IMR-90 (cell line): ENCODE results near the gene NKAP. TPM values are rescaled to one million over a fixed set of nuclear protein-coding genes. Genes with fewer than 3 reads are reported as not detected.

Source experiments
- ATAC-seq: fragments of 200-7000 bp; cut with Tn5 transposase; 2 replicates; pipeline ENCODE4 v1.9.1; 2020; ENCODE audit warnings: low read depth, mild to moderate bottlenecking, moderate library complexity
- BruUV-seq: library from RNA; stranded (reverse); fragments of 400-500 nt; replicated peaks from 2 replicates; lab custom pipeline; 2021; lab: Mats Ljungman, UMichigan
- CTCF ChIA-PET: fragments of 300-600 bp; formaldehyde crosslinking; extraction: SDS; loops from one replicate; lab custom pipeline; 2021; ENCODE audit warnings: antibody characterized with exemption; lab: Yijun Ruan, JAX
- POLR2A ChIA-PET: fragments of 300-600 bp; sonication (Branson Sonifier 250); formaldehyde crosslinking; loops from one replicate; lab custom pipeline; 2022; ENCODE audit warnings: antibody characterized with exemption; ENCODE audit not compliant: unreplicated experiment; lab: Charles Lee
- DNase-seq: peaks from one replicate; pipeline ENCODE4 v3.0.0; 2013
- H2AFZ ChIP-seq: replicated peaks from 2 replicates; pipeline ENCODE3; 2013; ENCODE audit warnings: low read length, mild to moderate bottlenecking; ENCODE audit not compliant: poor library complexity
- H2AK5ac ChIP-seq: 2 replicates; pipeline ENCODE4 v1.6.1; 2013; ENCODE audit warnings: low read depth, low read length, inconsistent platforms
- H2AK9ac ChIP-seq: replicated peaks from 2 replicates; pipeline ENCODE3; 2013; ENCODE audit warnings: mild to moderate bottlenecking, low read depth, low read length, moderate library complexity; ENCODE audit not compliant: poor library complexity
- H2BK120ac ChIP-seq: 2 replicates; pipeline ENCODE4 v1.6.1; 2013; ENCODE audit warnings: low read depth, low read length, inconsistent platforms
- H2BK15ac ChIP-seq: 3 replicates; pipeline ENCODE4 v1.6.1; 2013; ENCODE audit warnings: low read depth, low read length, inconsistent platforms
- H2BK20ac ChIP-seq: 2 replicates; pipeline ENCODE4 v1.6.1; 2013; ENCODE audit warnings: low read depth, mild to moderate bottlenecking, inconsistent platforms, low read length, moderate library complexity
- H2BK5ac ChIP-seq: 2 replicates; pipeline ENCODE4 v1.6.1; 2013; ENCODE audit warnings: mild to moderate bottlenecking, low read depth, low read length, inconsistent platforms; ENCODE audit not compliant: poor library complexity, severe bottlenecking
- H3K14ac ChIP-seq: replicated peaks from 2 replicates; pipeline ENCODE4 v1.6.1; 2013; ENCODE audit warnings: low read depth, low read length, inconsistent platforms
- H3K18ac ChIP-seq: 2 replicates; pipeline ENCODE4 v1.6.1; 2013; ENCODE audit warnings: low read depth, low read length, control low read depth
- H3K23ac ChIP-seq: 2 replicates; pipeline ENCODE4 v1.6.1; 2013; ENCODE audit warnings: low read depth, low read length, inconsistent platforms
- H3K27ac ChIP-seq: 2 replicates; pipeline ENCODE4 v1.5.1; 2013; ENCODE audit warnings: mild to moderate bottlenecking, control low read depth, low read length; ENCODE audit not compliant: insufficient read depth
- H3K27me3 ChIP-seq: 2 replicates; pipeline ENCODE4 v1.6.1; 2013; ENCODE audit warnings: low read length; ENCODE audit not compliant: control insufficient read depth, insufficient read depth
- H3K36me3 ChIP-seq: 2 replicates; pipeline ENCODE4 v1.6.1; 2013; ENCODE audit warnings: low read length, mixed read lengths; ENCODE audit not compliant: control insufficient read depth, insufficient read depth
- H3K4ac ChIP-seq: 2 replicates; pipeline ENCODE4 v1.6.1; 2013; ENCODE audit warnings: low read depth, low read length, inconsistent platforms
- H3K4me1 ChIP-seq: 2 replicates; pipeline ENCODE4 v1.6.1; 2013; ENCODE audit warnings: low read length, mixed read lengths; ENCODE audit not compliant: control insufficient read depth, insufficient read depth
- H3K4me2 ChIP-seq: 2 replicates; pipeline ENCODE4 v1.6.1; 2013; ENCODE audit warnings: low read depth, mild to moderate bottlenecking, control low read depth, low read length, moderate library complexity
- H3K4me3 ChIP-seq: 2 replicates; pipeline ENCODE4 v1.5.1; 2013; ENCODE audit warnings: low read depth, mild to moderate bottlenecking, control low read depth, low read length, moderate library complexity; ENCODE audit not compliant: insufficient read depth
- H3K56ac ChIP-seq: 2 replicates; pipeline ENCODE4 v1.6.1; 2013; ENCODE audit warnings: low read length, inconsistent platforms; ENCODE audit not compliant: insufficient read depth; ENCODE audit errors: extremely low read depth
- H3K79me1 ChIP-seq, 2 experiments: 2 replicates each; pipeline ENCODE4 v1.6.1; 2013; ENCODE audit warnings: low read length in 2 of 2, inconsistent platforms in 1 of 2, low read depth in 1 of 2
- H3K9ac ChIP-seq: 2 replicates; pipeline ENCODE4 v1.6.1; 2013; ENCODE audit warnings: low read depth, low read length, control low read depth
- H3K9me1 ChIP-seq: 2 replicates; pipeline ENCODE4 v1.6.1; 2013; ENCODE audit warnings: low read length, inconsistent platforms; ENCODE audit not compliant: insufficient read depth
- H3K9me3 ChIP-seq: 2 replicates; pipeline ENCODE4 v1.6.1; 2013; ENCODE audit warnings: low read length; ENCODE audit not compliant: control insufficient read depth, insufficient read depth
- H4K20me1 ChIP-seq: 2 replicates; pipeline ENCODE4 v1.6.1; 2013; ENCODE audit warnings: low read length, inconsistent platforms; ENCODE audit not compliant: insufficient read depth
- H4K5ac ChIP-seq: 2 replicates; pipeline ENCODE4 v1.6.1; 2013; ENCODE audit warnings: mild to moderate bottlenecking, low read depth, low read length, control low read depth
- H4K8ac ChIP-seq, 2 experiments: 2 replicates each; pipeline ENCODE4 v1.6.1; 2013; ENCODE audit warnings: low read depth in 2 of 2, low read length in 2 of 2, control low read depth in 1 of 2, inconsistent platforms in 1 of 2
- H4K91ac ChIP-seq: 2 replicates; pipeline ENCODE4 v1.6.1; 2013; ENCODE audit warnings: low read depth, low read length, inconsistent platforms; ENCODE audit not compliant: insufficient read depth
- BHLHE40 ChIP-seq: fragments of 150-350 bp; IDR thresholded peaks from 2 replicates; pipeline ENCODE4 v1.6.1; 2016; ENCODE audit warnings: mild to moderate bottlenecking, low read depth, low read length
- CHD1 ChIP-seq: IDR thresholded peaks from 2 replicates; pipeline ENCODE4 v1.6.1; 2012; ENCODE audit warnings: low read depth, low read length, improper control_type of control experiment
- MAZ ChIP-seq: IDR thresholded peaks from 2 replicates; pipeline ENCODE4 v1.6.1; 2012; ENCODE audit warnings: low read depth, mild to moderate bottlenecking, low read length, improper control_type of control experiment, moderate library complexity, borderline replicate concordance
- MXI1 ChIP-seq: IDR thresholded peaks from 2 replicates; pipeline ENCODE4 v1.6.1; 2012; ENCODE audit warnings: low read depth, mild to moderate bottlenecking, low read length, moderate library complexity, borderline replicate concordance
- RAD21 ChIP-seq: IDR thresholded peaks from 2 replicates; pipeline ENCODE4 v1.6.1; 2012; ENCODE audit warnings: low read length, improper control_type of control experiment
- RFX5 ChIP-seq: IDR thresholded peaks from 2 replicates; pipeline ENCODE4 v1.8.0; 2012; ENCODE audit warnings: low read depth, mild to moderate bottlenecking, low read length, moderate library complexity
- SMC3 ChIP-seq: fragments of 150-350 bp; IDR thresholded peaks from 2 replicates; pipeline ENCODE4 v1.6.1; 2016; ENCODE audit warnings: low read depth, mild to moderate bottlenecking, antibody characterized with exemption, low read length, moderate library complexity
- WGBS, 2 experiments: methylation state at CpG; one replicate each; pipeline versions ENCODE4 v1.1.5 to v1.1.7; 2013; ENCODE audit warnings: missing lambda C conversion rate in 2 of 2; ENCODE audit not compliant: insufficient read length in 1 of 2; ENCODE audit errors: extremely low coverage in 2 of 2; 5-methylcytosine and 5-hydroxymethylcytosine counted together
- dilution Hi-C: fragments of 300-500 bp; cut with HindIII; formaldehyde crosslinking; loops from one replicate; pipeline ENCODE4 v1.14.3; 2018; ENCODE audit warnings: low sequenced_read_pairs; ENCODE audit not compliant: unreplicated experiment
- in situ Hi-C: fragments of 300-500 bp; cut with MboI; formaldehyde crosslinking; loops from 3 replicates; pipeline ENCODE4 v1.14.3; 2019; ENCODE audit warnings: low sequenced_read_pairs, inconsistent platforms, mixed read lengths
- intact Hi-C: fragments of 100-400 bp; cut with micrococcal nuclease; formaldehyde crosslinking; loops from 2 replicates; pipeline ENCODE4 v1.10.0; 2022
- polyA plus RNA-seq, 3 experiments: library from polyadenylated mRNA; depleted of rRNA; stranded (reverse); fragments of >200 nt; gene quantifications; 2 replicates each; pipeline ENCODE4 v1.2.3, GENCODE V29; 2012; ENCODE audit warnings: low replicate concordance in 1 of 3
- total RNA-seq: library from RNA; depleted of rRNA; stranded (reverse); fragments of >200 nt; gene quantifications from 2 replicates; pipeline ENCODE4 v1.2.3, GENCODE V29; 2012
- TF ChIP-seq, protein P1 (sequence below): fragments of 150-350 bp; IDR thresholded peaks from 2 replicates; pipeline ENCODE4 v1.6.1; 2017; ENCODE audit warnings: mild to moderate bottlenecking, antibody characterized with exemption, low read length, low read depth
- TF ChIP-seq, protein P2 (sequence below): conservative IDR thresholded peaks from 2 replicates; pipeline ENCODE4 v1.5.1; 2012; ENCODE audit warnings: mild to moderate bottlenecking, low read depth, low read length, improper control_type of control experiment
- TF ChIP-seq, protein P3 (sequence below): fragments of 150-350 bp; IDR thresholded peaks from 2 replicates; pipeline ENCODE4 v1.6.1; 2016; ENCODE audit warnings: low read depth, mild to moderate bottlenecking, low read length, moderate library complexity, borderline replicate concordance

The NKAP gene
- total and polyA plus RNA-seq, 2 of the 4 experiments (the other 2 are of a cell fraction) = 1.3 to 2.7 TPM

DNA sequence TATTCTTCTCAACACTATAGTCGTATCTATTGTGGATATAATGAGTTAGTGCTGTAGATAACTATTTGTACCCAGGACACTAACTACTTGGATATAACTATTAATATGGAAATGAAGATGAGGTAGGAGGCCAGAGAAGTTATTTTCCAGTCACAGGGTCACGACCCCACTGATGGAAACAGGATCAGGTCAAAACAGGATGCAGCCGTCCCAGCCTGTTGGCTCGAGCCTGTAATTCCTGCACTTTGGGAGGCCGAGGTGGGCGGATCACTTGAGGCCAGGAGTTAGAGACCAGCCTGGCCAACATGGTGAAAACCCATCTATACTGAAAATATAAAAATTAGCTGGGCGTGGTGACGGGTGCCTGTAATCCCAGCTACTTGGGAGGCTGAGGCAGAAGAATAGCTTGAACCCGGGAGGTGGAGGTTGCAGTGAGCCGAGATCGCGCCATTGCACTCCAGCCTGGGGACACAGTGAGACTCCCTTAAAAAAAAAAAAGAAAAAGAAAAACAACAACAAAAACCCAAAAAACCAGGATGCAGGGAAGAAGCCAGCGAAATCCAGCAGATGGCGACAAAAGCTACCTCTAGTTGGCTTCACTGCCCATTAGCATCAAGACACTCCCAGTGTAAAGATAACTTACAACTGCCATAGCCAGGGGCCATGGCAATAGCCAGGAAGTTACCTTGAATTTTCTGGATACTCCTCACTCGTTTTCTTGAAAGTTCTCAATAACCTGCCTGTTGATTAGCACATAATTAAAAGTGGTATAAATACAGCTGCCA lies 37.9 kb upstream of the NKAP start:
- ChIA-PET CTCF (interaction anchor here (0.6 kb wide), 3 partner anchors 8 to 36 kb away, joined by 3 read pairs; no protein-coding TSS in a partner anchor), POLR2A (no interaction called here)
- H3K56ac ChIP-seq = no peak overlapping the region
- H4K91ac ChIP-seq = no peak overlapping the region
- no peak overlapping the region for H2BK15ac ChIP-seq
- no peak overlapping the region for H4K5ac ChIP-seq
- H3K9me1 ChIP-seq = no peaks in the 10 kb centered on the region
- no peaks in the 10 kb centered on the region for H4K20me1 ChIP-seq
- H3K27ac ChIP-seq = no peak overlapping the region
- no peak overlapping the region for H3K9ac ChIP-seq
- H2BK5ac ChIP-seq = no peak overlapping the region
- TF ChIP-seq, protein P1, sequence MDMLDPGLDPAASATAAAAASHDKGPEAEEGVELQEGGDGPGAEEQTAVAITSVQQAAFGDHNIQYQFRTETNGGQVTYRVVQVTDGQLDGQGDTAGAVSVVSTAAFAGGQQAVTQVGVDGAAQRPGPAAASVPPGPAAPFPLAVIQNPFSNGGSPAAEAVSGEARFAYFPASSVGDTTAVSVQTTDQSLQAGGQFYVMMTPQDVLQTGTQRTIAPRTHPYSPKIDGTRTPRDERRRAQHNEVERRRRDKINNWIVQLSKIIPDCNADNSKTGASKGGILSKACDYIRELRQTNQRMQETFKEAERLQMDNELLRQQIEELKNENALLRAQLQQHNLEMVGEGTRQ = no peak
- TF ChIP-seq, protein P2, sequence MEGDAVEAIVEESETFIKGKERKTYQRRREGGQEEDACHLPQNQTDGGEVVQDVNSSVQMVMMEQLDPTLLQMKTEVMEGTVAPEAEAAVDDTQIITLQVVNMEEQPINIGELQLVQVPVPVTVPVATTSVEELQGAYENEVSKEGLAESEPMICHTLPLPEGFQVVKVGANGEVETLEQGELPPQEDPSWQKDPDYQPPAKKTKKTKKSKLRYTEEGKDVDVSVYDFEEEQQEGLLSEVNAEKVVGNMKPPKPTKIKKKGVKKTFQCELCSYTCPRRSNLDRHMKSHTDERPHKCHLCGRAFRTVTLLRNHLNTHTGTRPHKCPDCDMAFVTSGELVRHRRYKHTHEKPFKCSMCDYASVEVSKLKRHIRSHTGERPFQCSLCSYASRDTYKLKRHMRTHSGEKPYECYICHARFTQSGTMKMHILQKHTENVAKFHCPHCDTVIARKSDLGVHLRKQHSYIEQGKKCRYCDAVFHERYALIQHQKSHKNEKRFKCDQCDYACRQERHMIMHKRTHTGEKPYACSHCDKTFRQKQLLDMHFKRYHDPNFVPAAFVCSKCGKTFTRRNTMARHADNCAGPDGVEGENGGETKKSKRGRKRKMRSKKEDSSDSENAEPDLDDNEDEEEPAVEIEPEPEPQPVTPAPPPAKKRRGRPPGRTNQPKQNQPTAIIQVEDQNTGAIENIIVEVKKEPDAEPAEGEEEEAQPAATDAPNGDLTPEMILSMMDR = peak; percentile 44
- no peak for TF ChIP-seq MXI1
- TF ChIP-seq SMC3 = 0 out of 2 replicates have a peak, but pooled peaks have one; percentile 28
- TF ChIP-seq, protein P3, sequence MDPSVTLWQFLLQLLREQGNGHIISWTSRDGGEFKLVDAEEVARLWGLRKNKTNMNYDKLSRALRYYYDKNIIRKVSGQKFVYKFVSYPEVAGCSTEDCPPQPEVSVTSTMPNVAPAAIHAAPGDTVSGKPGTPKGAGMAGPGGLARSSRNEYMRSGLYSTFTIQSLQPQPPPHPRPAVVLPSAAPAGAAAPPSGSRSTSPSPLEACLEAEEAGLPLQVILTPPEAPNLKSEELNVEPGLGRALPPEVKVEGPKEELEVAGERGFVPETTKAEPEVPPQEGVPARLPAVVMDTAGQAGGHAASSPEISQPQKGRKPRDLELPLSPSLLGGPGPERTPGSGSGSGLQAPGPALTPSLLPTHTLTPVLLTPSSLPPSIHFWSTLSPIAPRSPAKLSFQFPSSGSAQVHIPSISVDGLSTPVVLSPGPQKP = no peak
- TF ChIP-seq RFX5 = no peak
- no peak for TF ChIP-seq BHLHE40
- TF ChIP-seq RAD21 = 0 out of 2 replicates have a peak, but pooled peaks have one; percentile 25
- TF ChIP-seq CHD1 = no peak
- TF ChIP-seq MAZ = no peak
- dilution Hi-C loops = no loop called here
- no peak overlapping the region for H2AK9ac ChIP-seq
- DNase-seq (peak; percentile 5), ATAC-seq (no peak)
- BruUV-seq = no TSS peak
- H2AFZ ChIP-seq = no peak overlapping the region
- no peak overlapping the region for H3K23ac ChIP-seq
- no peak overlapping the region for H2AK5ac ChIP-seq
- no peak overlapping the region for H3K18ac ChIP-seq
- H3K14ac ChIP-seq = no peak overlapping the region
- H2BK20ac ChIP-seq = no peak overlapping the region
- no peak overlapping the region for H2BK120ac ChIP-seq
- H4K8ac ChIP-seq = no peak overlapping the region
- in situ Hi-C loops = no loop called here
- H3K4me1 ChIP-seq = no peaks in the 10 kb centered on the region
- H3K27me3 ChIP-seq = 0 out of 2 replicates have a peak, but pooled peaks cover 2% of the 10 kb centered on the region
- no peak overlapping the region for H3K4ac ChIP-seq
- no peak overlapping the region for H3K4me2 ChIP-seq
- no peaks in the 10 kb centered on the region for H3K36me3 ChIP-seq
- H3K79me1 ChIP-seq = no peaks in the 10 kb centered on the region
- no peak overlapping the region for H3K4me3 ChIP-seq
- intact Hi-C loops = loop anchor here (1.0 kb wide), 1 partner anchor 232 kb away; no protein-coding TSS in a partner anchor
- no peaks in the 10 kb centered on the region for H3K9me3 ChIP-seq
- WGBS, 2 experiments = 20% methylated on average over 1 of the region's 15 CpGs; no CpG with 5 or more reads in 1 of the 2 experiments
